ENCODE measurements around the gene ECE1.

The ECE1 gene

GRCh38 chr1:21266119-21266774, 24.0 kb downstream of the ECE1 start:
- DNase-seq: no peak

GRCh38 chr1:21265644-21266043, 24.6 kb downstream of the ECE1 start:
- no peak for DNase-seq

- no peak for DNase-seq
Measured at GRCh38 chr1:21264898-21265297, 25.4 kb downstream of the ECE1 start.

DNA sequence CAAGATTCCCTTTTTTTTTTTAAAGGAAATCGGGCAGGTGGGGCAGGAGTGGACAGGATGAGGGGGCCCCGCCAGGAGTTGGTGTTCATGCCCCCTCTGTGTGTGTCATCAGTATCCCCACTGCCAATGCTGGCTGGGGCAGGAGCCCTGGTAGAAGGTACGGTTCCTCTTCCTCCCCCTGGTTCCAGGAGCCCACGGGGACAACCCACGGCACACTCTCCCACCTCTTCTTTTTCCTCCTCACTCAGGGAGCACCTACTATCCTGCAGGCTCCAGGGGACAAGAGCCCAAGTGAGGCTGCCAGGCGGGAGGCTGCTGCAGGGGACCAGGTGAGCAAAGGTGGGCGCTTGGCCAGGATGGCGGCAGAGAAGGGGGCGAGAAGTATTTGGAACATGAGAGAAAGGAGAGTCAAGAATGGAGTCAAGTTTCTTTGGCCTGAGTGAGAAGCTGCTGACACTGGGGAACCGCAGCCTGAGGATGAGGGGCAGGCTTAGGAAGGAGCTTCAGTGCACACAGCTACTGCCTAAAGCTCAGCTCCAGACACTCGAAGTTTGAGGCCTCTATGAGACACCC, 26.5 kb downstream of the ECE1 start:
- DNase-seq: no peak

GRCh38 chr1:21263052-21263429, 27.2 kb downstream of the ECE1 start:
- no peak for DNase-seq

GRCh38 chr1:21262293-21263051, 27.8 kb downstream of the ECE1 start:
- DNase-seq: peak; percentile 63

DNA sequence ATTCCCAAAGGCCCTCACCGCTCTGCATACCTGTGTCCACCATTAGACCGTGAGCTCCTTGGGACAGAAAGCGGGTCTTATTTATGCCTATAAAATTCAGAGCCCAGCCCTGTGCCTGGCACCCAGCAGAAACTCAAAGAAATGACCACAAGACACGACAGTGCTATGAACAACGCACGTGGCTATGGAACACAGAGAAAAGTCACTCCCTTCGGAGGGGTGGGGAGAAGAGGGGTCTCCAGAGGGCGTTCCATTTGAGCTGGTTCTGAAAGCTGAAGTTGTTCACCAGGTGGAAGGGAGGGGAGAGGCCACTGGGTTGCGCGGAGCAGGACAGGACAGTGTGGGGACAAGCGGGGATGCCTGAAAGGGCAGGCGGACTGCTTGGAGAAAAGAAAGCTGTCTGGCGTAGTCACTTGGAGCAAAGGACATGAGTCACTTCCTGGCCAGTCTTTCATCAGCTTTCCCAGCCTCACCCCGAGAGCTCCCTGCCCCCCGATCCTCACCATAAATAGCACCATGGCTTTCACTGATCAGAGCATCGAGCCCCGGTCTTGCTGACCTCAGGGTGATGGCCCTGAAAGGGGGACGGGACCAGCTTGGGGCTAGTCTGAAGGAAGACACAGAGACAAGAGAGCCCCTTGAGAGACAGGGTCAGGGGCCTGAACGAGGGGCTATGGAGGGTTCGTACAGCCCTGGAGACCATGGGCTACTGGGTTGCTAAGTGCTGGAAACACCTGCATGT, 28.5 kb downstream of the ECE1 start:
- DNase-seq: peak; percentile 63

DNA sequence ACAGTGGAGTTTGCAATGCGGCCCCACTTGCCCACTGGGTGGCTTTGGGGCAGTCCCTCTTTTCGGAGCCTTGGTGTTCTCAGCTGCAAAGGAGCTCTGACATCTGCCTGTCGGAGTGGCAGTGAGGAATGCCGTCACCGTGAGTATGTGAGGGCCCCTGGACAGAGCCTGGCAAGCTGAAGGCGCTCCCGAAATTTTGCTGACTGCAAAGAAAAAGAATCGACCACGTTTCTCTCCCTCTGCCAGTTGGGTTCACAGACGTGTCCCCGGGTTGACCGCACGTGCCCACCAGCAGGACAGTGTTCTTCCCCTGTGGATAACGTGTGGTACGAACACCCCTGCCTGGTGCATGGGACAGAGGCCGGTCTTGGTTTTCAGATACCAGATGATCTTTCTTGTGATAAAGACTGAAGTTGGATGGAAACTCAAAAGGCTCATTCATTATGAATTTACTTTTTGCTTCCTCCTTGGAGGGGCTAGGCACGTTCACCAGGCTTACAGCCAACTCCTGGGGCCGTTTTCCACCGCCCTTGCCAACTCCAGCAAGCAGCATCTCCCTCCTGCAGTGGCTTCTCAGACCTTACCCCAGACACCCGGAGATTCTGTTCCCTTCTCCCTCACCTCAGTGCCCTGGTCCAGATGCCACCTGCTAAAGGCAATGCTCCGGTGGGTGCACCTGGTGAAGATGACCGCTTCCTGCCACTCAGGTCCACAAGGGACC, 29.7 kb downstream of the ECE1 start:
- DNase-seq: no peak

DNA sequence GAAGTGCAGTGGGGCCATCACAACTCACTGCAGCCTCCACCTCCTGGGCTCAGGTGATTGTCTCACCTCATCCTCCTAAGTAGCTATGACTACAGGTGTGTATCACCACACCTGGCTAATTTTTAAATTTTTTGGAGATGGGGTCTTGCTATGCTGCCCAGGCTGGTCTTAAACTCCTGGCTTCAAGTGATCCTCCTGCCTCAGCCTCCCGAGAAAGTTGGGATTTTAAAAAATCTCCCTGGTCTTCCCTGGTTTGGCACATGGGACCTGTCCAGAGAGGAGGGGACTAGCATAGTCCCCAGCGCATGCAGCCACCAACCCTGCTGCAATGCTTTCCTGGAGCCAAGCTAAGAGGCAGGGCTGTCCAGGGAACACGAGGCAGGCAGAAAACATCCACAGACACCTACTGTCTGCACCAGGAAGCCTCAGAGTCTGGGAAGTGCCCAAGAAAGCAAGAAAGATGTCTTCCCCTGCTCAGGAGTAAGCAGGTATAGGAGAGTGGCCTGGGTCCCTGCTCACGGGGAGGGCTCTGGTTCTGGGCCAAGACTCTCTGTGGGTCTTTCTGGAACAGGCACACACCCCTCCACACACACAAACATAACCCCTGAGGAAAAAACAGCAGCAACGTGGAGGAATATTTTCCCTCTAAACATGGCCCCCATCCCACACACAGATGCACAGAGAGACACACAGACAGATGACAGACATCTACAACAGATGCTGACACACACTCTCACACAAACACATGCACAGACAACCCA, 30.8 kb downstream of the ECE1 start:
- no peak for DNase-seq

DNA sequence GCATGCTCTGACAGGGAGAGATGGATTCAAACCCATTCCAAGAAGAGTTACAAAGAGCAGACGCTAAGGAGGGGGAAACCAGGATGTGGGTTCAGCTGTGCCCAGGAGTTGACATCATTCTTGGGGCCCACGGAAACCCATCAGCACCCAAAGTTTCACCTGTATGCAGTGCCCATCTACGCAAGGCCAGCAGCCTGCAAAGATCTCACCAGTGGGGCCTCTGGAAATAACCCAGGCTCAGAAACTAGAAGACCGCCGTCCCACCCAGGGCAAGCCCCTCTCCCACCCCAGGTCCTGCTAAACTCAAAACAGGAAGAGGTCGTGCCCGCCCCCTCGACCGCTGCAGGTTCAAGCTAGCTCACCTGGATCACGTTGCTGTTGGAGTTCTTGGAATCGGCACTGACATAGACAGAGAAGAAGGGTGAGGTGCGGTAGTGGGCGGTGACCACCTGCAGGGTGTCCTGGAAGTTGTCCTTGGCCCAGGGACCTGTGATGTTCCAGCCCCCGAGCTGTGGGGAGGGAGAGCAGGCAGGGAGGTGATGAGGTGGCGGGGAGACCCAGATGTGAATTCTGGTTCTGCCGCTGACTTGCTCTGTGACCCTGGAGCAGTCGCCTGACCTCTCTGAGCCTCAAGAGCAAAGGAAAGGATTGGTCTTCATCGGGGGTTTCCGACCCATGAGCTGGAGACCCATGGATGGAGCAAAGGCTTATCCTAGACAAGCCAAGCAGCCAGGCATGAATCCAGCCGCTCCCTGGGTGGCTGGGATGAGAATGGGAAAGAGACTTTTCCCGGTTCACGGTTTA, 31.7 kb downstream of the ECE1 start:
- no peak for DNase-seq

- DNase-seq: no peak
Measured at GRCh38 chr1:21257431-21258135, 32.7 kb downstream of the ECE1 start.

DNA sequence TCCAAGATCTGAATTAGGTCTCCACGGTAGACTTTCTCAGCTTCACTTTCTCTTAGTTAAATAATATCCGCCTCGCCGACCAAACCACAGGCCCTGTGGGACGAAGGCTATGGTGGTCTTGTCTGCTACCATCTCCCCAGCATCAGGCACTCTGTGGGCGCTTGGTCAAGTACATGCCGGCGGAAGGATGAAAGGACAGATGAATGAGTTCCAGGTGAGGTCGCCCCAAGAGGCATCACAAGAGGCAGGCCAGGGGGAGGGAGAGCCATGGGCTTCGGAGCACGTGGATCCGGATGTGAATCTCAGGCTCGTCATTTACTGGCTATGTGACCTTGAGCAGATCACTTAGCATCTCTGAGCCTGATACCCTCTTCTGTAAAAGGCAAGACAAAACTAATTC, 33.5 kb downstream of the ECE1 start:
- no peak for DNase-seq

DNA sequence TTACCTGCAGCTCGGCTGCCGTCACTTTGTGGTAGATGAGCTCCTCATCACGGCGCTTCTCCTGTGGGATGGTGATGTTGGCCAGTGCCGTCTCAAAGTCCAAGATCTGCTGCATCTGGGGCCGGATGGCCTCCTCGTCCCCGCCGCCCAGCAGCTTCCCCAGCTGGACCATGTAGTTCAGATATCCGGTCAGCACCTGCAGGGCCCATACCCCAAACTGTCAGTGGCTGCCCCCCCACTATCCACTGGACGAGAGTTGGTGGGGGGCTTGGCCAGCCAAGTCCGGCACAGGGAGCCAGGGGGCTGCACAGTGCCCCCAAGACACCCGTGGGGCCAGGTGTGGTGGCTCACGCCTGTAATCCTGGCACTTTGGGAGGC, 34.3 kb downstream of the ECE1 start:
- DNase-seq: no peak

GRCh38 chr1:21255284-21255942, 34.9 kb downstream of the ECE1 start:
- peak; percentile 90 for DNase-seq

DNA sequence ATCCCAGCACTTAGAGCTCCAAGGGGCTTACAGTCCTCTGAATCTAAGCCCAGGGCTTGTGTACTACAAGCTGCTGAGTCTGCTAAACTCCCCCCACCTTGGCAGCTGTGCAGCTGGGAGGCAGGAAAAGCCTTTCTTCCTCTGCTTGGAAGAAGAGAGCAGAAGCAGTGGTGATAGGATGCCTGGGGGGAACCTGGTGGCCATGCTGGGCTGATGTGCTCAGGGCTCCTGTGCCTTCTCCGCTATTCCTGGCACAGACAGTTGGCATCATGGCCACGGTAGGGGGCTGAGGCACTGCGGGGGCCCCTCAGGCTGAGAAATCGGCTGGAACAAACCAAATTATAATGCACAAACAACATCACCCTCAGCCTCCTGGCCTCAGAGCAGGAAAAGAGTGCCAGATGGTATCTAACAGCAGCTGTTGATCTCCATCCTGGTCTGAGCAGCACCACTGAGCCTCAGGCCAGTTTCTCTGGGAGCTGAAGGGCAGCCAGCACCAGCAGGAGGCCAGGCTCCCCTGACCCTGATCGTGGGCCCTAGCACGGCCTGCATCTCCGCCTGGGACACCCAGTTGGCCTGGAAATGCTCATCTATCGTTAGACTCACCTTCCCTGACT, 35.8 kb downstream of the ECE1 start:
- peak; percentile 82 for DNase-seq

DNA sequence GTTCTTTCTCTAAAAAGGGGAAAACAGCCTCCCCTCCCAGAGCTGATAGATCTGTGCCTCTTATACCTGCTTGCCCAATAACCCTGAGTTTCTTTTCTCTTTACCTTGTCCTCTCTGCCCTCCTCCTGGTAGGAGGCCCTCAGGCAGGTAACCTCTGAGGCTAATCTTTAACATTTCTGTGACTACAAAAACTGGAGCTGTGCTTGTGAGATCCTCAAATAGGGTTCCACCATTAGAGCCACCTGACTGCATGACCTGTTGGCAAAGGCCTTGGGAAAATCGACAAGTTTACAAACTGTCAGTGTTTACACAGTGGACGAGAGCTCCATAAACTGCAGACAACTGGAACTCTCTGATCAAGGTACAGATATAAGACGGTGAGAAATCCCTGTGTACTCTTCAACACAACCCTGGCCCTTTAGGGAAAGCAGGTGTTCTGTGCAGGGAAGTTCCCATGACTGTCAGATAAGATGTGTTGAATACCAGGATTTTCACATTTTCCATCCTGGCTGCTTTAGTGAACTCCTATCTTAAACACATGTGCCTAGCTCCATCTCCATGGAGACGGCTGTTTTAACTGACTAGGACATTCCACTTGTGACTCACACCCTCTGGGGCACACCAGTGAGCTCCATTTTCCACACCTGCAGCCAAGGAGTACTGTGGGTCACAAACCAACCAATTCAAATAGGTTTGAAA, 38.3 kb downstream of the ECE1 start:
- DNase-seq: peak; percentile 73

DNA sequence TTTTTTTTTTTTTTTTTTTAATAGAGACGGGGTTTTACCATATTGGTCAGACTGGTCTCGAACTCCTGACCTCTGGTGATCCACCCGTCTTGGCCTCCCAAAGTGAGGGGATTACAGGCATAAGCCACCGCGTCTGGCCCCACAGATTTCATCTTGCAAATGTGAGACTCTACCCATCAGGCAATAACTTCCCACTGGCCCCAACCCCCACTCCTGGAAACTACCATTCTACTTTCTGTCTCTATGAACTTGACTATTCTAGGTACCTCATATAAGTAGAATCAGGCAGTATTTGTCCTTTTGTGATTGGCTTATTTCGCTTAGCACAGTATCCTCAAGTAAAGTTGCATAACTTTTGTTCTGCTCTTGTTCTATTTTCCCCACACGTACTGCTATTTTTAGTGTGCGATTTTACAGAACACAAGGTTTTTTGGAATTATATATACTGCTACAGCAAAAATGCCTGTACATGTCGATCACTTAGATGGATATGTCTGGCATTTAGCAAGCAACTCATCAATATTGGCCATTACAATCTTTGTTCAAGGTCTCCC, 40.2 kb downstream of the ECE1 start:
- no peak for DNase-seq

DNA sequence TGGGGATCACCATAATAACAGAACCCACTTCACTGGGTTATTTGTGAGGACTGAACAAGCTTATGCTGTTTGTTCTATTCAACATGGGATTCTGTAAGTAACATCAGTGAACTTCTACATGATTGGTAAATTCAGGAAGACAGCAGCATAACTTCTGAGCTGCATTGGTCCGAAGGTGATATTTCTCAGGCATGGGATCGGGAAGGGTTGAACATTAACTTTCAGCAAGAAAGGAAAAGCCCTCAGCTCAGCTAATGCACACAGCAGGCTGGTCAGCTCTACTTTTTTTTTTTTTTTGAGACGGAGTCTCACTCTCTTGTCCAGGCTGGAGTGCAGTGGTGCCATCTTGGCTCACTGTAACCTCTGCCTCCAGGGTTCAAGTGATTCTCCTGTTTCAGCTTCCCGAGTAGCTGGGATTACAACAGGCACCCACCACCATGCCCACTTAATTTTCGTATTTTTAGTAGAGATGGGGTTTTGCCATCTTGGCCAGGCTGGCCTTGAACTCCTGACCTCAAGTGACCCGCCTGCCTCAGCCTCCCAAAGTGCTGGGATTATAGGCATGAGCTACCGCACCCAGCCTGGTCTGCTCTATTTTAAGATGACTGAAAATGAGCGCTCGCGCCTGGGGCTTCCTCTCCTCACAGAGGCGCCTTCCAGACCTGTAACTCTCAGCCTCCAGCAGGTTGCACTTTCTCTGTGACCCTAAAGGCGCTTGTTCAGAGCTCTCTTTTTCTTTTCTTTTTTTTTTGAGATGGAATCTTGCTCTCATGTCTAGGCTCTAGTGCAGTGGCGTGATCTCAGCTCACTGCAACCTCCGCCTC, 42.2 kb downstream of the ECE1 start:
- DNase-seq: no peak
